Astrocyte (in vitro differentiated cells and primary cell): ENCODE results near the gene MYH9. TPM values are rescaled to one million over a fixed set of nuclear protein-coding genes. Genes with fewer than 3 reads are reported as not detected.

ENCODE experiments used
- DNase-seq: peaks from one replicate; pipeline ENCODE4 v3.0.0-alpha.2; 2010; ENCODE audit warnings: low read depth
- FAIRE-seq: peaks from 2 replicates; lab custom pipeline; 2011; peaks lifted over from hg19 to GRCh38; lab: Jason Lieb, UNC
- H2AFZ ChIP-seq: 2 replicates; pipeline ENCODE4 v1.6.0; 2012; ENCODE audit warnings: low read depth, low read length, inconsistent platforms
- H3K27ac ChIP-seq: 2 replicates; pipeline ENCODE4 v1.5.1; 2011; ENCODE audit warnings: low read depth, low read length, inconsistent platforms
- H3K27me3 ChIP-seq: 2 replicates; pipeline ENCODE4 v1.6.0; 2011; ENCODE audit warnings: low read length, inconsistent platforms; ENCODE audit not compliant: insufficient read depth
- H3K36me3 ChIP-seq: 2 replicates; pipeline ENCODE4 v1.5.1; 2011; ENCODE audit warnings: low read length, inconsistent platforms; ENCODE audit not compliant: insufficient read depth
- H3K4me1 ChIP-seq: 2 replicates; pipeline ENCODE4 v1.5.1; 2011; ENCODE audit warnings: low read length, inconsistent platforms; ENCODE audit not compliant: insufficient read depth
- H3K4me2 ChIP-seq: 2 replicates; pipeline ENCODE4 v1.6.0; 2012; ENCODE audit warnings: low read length, inconsistent platforms
- H3K4me3 ChIP-seq: 2 replicates; pipeline ENCODE4 v1.5.1; 2011; ENCODE audit warnings: low read depth, mild to moderate bottlenecking, low read length, inconsistent platforms; ENCODE audit not compliant: insufficient read depth
- H3K79me2 ChIP-seq: 2 replicates; pipeline ENCODE4 v1.6.0; 2012; ENCODE audit warnings: mild to moderate bottlenecking, low read length, inconsistent platforms; ENCODE audit not compliant: insufficient read depth
- H3K9ac ChIP-seq: 2 replicates; pipeline ENCODE4 v1.6.0; 2012; ENCODE audit warnings: mild to moderate bottlenecking, low read length, inconsistent platforms
- H3K9me3 ChIP-seq: 2 replicates; pipeline ENCODE4 v1.5.1; 2012; ENCODE audit warnings: low read depth, mild to moderate bottlenecking, low read length, inconsistent platforms; ENCODE audit not compliant: insufficient read depth
- H4K20me1 ChIP-seq: 2 replicates; pipeline ENCODE4 v1.6.0; 2012; ENCODE audit warnings: low read length, inconsistent platforms; ENCODE audit not compliant: insufficient read depth
- H3K27ac Mint-ChIP-seq: one replicate; pipeline ENCODE4 v1.8.0; 2021; ENCODE audit warnings: mild to moderate bottlenecking, mixed read lengths; ENCODE audit not compliant: unreplicated experiment
- H3K27me3 Mint-ChIP-seq: one replicate; pipeline ENCODE4 v1.8.0; 2021; ENCODE audit warnings: low read depth, mixed read lengths; ENCODE audit not compliant: unreplicated experiment
- H3K36me3 Mint-ChIP-seq: one replicate; pipeline ENCODE4 v1.8.0; 2021; ENCODE audit warnings: low read depth, mixed read lengths; ENCODE audit not compliant: unreplicated experiment
- H3K4me1 Mint-ChIP-seq: one replicate; pipeline ENCODE4 v1.8.0; 2021; ENCODE audit warnings: low read depth, mixed read lengths; ENCODE audit not compliant: unreplicated experiment
- H3K4me3 Mint-ChIP-seq: one replicate; pipeline ENCODE4 v1.8.0; 2021; ENCODE audit warnings: mild to moderate bottlenecking, moderate library complexity, mixed read lengths; ENCODE audit not compliant: unreplicated experiment
- H3K9me3 Mint-ChIP-seq: one replicate; pipeline ENCODE4 v1.8.0; 2021; ENCODE audit warnings: mild to moderate bottlenecking, mixed read lengths; ENCODE audit not compliant: unreplicated experiment
- EZH2 ChIP-seq: IDR thresholded peaks from 2 replicates; pipeline ENCODE4 v1.6.1; 2012; ENCODE audit warnings: mild to moderate bottlenecking, low read length, inconsistent platforms; ENCODE audit not compliant: insufficient read depth
- total RNA-seq: library from RNA; stranded (reverse); gene quantifications from 2 replicates; pipeline ENCODE4 v1.2.1, GENCODE V29; 2021
- TF ChIP-seq, protein P1 (sequence below): IDR thresholded peaks from 2 replicates; pipeline ENCODE4 v1.5.1; 2011; ENCODE audit warnings: low read depth, mild to moderate bottlenecking, inconsistent platforms, low read length, moderate library complexity; ENCODE audit not compliant: insufficient read depth

MYH9 gene
- total RNA-seq, 1 donor from 2014 or later: 2,278 TPM

DNA sequence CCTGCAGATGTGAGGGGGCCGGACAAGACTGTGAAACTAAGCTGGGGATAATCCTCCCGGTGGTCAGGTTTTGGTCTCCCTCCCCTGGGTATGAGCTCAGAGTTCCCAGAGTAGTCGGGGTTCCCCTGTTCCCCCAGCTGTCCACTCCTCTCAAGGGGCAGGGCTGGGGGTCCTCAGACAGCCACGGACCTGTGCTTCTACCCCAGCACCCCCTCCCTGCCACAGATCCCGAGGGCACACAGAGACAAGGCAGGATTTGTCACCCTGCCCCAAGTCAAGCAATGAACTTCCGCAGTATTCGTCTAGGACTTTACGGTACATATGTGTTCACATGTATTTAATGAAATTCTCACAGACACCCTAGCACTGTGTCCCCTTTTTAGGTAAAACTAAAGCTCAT, 89.6 kb downstream of the MYH9 start:
- H3K9me3 Mint-ChIP-seq: no peaks in the 10 kb centered on the region
- H3K4me1 Mint-ChIP-seq: peaks cover 31% of the 10 kb centered on the region
- H3K4me3 Mint-ChIP-seq: no peak overlapping the region
- H3K4me1 ChIP-seq: peaks cover 9% of the 10 kb centered on the region
- DNase-seq (no peak), FAIRE-seq (no peak)
- H3K4me3 ChIP-seq: no peak overlapping the region
- no peak overlapping the region for H3K9ac ChIP-seq
- TF ChIP-seq, protein P1, sequence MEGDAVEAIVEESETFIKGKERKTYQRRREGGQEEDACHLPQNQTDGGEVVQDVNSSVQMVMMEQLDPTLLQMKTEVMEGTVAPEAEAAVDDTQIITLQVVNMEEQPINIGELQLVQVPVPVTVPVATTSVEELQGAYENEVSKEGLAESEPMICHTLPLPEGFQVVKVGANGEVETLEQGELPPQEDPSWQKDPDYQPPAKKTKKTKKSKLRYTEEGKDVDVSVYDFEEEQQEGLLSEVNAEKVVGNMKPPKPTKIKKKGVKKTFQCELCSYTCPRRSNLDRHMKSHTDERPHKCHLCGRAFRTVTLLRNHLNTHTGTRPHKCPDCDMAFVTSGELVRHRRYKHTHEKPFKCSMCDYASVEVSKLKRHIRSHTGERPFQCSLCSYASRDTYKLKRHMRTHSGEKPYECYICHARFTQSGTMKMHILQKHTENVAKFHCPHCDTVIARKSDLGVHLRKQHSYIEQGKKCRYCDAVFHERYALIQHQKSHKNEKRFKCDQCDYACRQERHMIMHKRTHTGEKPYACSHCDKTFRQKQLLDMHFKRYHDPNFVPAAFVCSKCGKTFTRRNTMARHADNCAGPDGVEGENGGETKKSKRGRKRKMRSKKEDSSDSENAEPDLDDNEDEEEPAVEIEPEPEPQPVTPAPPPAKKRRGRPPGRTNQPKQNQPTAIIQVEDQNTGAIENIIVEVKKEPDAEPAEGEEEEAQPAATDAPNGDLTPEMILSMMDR: no peak
- TF ChIP-seq EZH2: no peak
- H3K27ac ChIP-seq: peak overlapping the region; percentile 26
- H2AFZ ChIP-seq: no peak overlapping the region
- H3K9me3 ChIP-seq: no peaks in the 10 kb centered on the region
- peaks cover 99% of the 10 kb centered on the region for H4K20me1 ChIP-seq
- no peaks in the 10 kb centered on the region for H3K27me3 Mint-ChIP-seq
- peak overlapping the region; percentile 88 for H3K27ac Mint-ChIP-seq
- H3K79me2 ChIP-seq: peaks cover 94% of the 10 kb centered on the region
- H3K36me3 ChIP-seq: peaks cover 96% of the 10 kb centered on the region
- H3K36me3 Mint-ChIP-seq: peaks cover 34% of the 10 kb centered on the region
- H3K4me2 ChIP-seq: no peak overlapping the region
- H3K27me3 ChIP-seq: no peaks in the 10 kb centered on the region

DNA sequence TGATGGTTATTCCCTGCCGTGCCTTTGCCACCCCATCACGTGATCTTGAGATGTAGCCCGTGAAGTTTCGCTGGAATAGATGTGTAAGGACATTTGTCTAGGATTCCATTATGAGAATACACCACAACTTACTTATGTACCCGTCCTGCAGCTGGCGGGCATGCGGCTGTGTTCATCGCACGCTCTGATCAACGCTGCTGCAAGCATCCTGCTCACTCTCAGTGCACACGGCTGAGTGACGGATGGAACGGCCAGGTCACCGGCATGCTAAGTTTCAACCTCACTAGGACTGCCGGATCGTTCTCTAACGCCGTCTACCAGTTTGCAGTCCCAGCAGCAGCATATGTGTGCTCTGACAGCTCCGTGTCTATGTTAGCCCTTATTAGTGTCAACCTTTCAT, 90.2 kb downstream of the MYH9 start:
- H3K36me3 Mint-ChIP-seq: peaks cover 35% of the 10 kb centered on the region
- no peak for TF ChIP-seq EZH2
- TF ChIP-seq, protein P1: no peak
- no peaks in the 10 kb centered on the region for H3K27me3 Mint-ChIP-seq
- H3K27ac Mint-ChIP-seq: peak overlapping the region; percentile 88
- FAIRE-seq (no peak), DNase-seq (no peak)
- H3K4me3 Mint-ChIP-seq: no peak overlapping the region
- H4K20me1 ChIP-seq: peaks cover 99% of the 10 kb centered on the region
- H3K9ac ChIP-seq: no peak overlapping the region
- H3K79me2 ChIP-seq: peaks cover 94% of the 10 kb centered on the region
- no peak overlapping the region for H3K4me3 ChIP-seq
- no peaks in the 10 kb centered on the region for H3K9me3 ChIP-seq
- no peak overlapping the region for H2AFZ ChIP-seq
- H3K4me2 ChIP-seq: no peak overlapping the region
- no peaks in the 10 kb centered on the region for H3K27me3 ChIP-seq
- H3K27ac ChIP-seq: no peak overlapping the region
- H3K9me3 Mint-ChIP-seq: no peaks in the 10 kb centered on the region
- peaks cover 34% of the 10 kb centered on the region for H3K4me1 Mint-ChIP-seq
- peaks cover 3% of the 10 kb centered on the region for H3K4me1 ChIP-seq
- peaks cover 96% of the 10 kb centered on the region for H3K36me3 ChIP-seq

DNA sequence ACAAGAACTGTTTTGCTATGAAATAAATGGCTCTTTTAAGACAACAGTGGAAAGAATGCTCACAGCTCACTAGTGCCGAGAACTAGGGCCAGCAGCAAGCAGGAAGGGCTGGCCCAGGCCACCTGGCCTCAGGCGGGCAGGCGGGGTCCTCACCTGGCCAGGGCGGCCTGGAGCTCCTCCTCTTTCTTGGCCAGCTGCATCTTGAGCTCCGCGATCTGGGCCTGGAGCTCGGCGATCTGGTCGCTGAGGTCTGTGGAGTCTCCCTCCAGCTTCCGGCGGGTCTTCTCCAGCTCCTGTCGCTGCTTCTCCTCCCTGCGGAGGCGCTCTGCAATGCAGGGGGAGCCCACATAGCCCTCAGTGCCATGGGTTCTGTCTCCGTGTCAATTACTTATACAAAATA, 91.1 kb downstream of the MYH9 start:
- H3K9me3 Mint-ChIP-seq: no peaks in the 10 kb centered on the region
- peaks cover 95% of the 10 kb centered on the region for H3K79me2 ChIP-seq
- TF ChIP-seq EZH2: no peak
- TF ChIP-seq, protein P1: no peak
- H3K4me3 Mint-ChIP-seq: no peak overlapping the region
- H3K27me3 Mint-ChIP-seq: no peaks in the 10 kb centered on the region
- H4K20me1 ChIP-seq: peaks cover 100% of the 10 kb centered on the region
- H3K4me2 ChIP-seq: no peak overlapping the region
- no peaks in the 10 kb centered on the region for H3K9me3 ChIP-seq
- peaks cover 33% of the 10 kb centered on the region for H3K36me3 Mint-ChIP-seq
- H3K9ac ChIP-seq: no peak overlapping the region
- peak overlapping the region; percentile 88 for H3K27ac Mint-ChIP-seq
- H3K4me1 ChIP-seq: no peaks in the 10 kb centered on the region
- no peaks in the 10 kb centered on the region for H3K27me3 ChIP-seq
- H3K4me1 Mint-ChIP-seq: peaks cover 35% of the 10 kb centered on the region
- peaks cover 94% of the 10 kb centered on the region for H3K36me3 ChIP-seq
- no peak for DNase-seq
- FAIRE-seq: no peak
- H3K27ac ChIP-seq: no peak overlapping the region
- no peak overlapping the region for H2AFZ ChIP-seq
- no peak overlapping the region for H3K4me3 ChIP-seq
